Thoracic aorta (tissue), 2 donors: ENCODE measurements around the gene PEAK1. TPM values are rescaled to one million over a fixed set of nuclear protein-coding genes. Genes with fewer than 3 reads are reported as not detected.

Source experiments
- ATAC-seq: fragments of 150-250 bp; one replicate; pipeline ENCODE4 v1.8.0; 2017; ENCODE audit warnings: low read depth; ENCODE audit not compliant: insufficient number of reproducible peaks, low FRiP score
- DNase-seq: peaks from one replicate; pipeline ENCODE4 v3.0.0-alpha.2; 2020; ENCODE audit warnings: low spot score
- H3K27ac ChIP-seq, 2 donors: fragments of 200-600 bp; sonication (generic); 1 replicate in 1 of 2; 2 replicates in 1 of 2; pipeline ENCODE4 v1.5.1; 2016; ENCODE audit warnings: mild to moderate bottlenecking in 2 of 2, moderate library complexity in 2 of 2
- H3K27me3 ChIP-seq: fragments of 200-600 bp; sonication (generic); replicated peaks from 2 replicates; pipeline ENCODE4 v1.6.0; 2016; ENCODE audit warnings: mild to moderate bottlenecking; ENCODE audit not compliant: insufficient read depth
- H3K36me3 ChIP-seq: fragments of 200-600 bp; sonication (generic); one replicate; pipeline ENCODE4 v1.5.1; 2016
- H3K4me1 ChIP-seq, 2 donors: fragments of 200-600 bp; sonication (generic); 1 replicate in 1 of 2; 2 replicates in 1 of 2; pipeline versions ENCODE4 v1.5.1 to v1.6.0; 2016; ENCODE audit warnings: low read depth in 2 of 2, mild to moderate bottlenecking in 1 of 2; ENCODE audit not compliant: control insufficient read depth in 1 of 2
- H3K4me3 ChIP-seq: fragments of 200-600 bp; sonication (generic); 2 replicates; pipeline ENCODE4 v1.5.1; 2016; ENCODE audit warnings: mild to moderate bottlenecking
- H3K9me3 ChIP-seq: fragments of 200-600 bp; sonication (generic); 2 replicates; pipeline ENCODE4 v1.5.1; 2016
- CTCF ChIP-seq: fragments of 200-600 bp; sonication (generic); IDR thresholded peaks from one replicate; pipeline ENCODE4 v1.5.1; 2019; ENCODE audit warnings: antibody characterized with exemption
- total RNA-seq, 2 donors: library from RNA; depleted of rRNA; stranded (reverse); fragments of >200 nt; gene quantifications; one replicate each; pipeline versions ENCODE4 v1.1.0 to v1.2.3, GENCODE V29; 2016

PEAK1 gene
- total RNA-seq, 2 donors from 2014 or later: 94.2 to 95.9 TPM

- H3K27me3 ChIP-seq: no peaks in the 10 kb centered on the region
- H3K4me3 ChIP-seq: no peak overlapping the region
- no peaks in the 10 kb centered on the region for H3K36me3 ChIP-seq
- H3K4me1 ChIP-seq: peaks cover 7 to 12% of the 10 kb centered on the region in 2 donors
- no peak for TF ChIP-seq CTCF
- ATAC-seq (no peak), DNase-seq (no peak)
- H3K27ac ChIP-seq: no peak overlapping the region
- H3K9me3 ChIP-seq: no peaks in the 10 kb centered on the region
These were observed 108.9 kb downstream of the PEAK1 start for GRCh38 chr15:77311020-77311419.

GRCh38 chr15:77309392-77309791 lies 110.5 kb downstream of the PEAK1 start:
- no peak overlapping the region for H3K27ac ChIP-seq
- H3K4me3 ChIP-seq: no peak overlapping the region
- no peaks in the 10 kb centered on the region for H3K27me3 ChIP-seq
- TF ChIP-seq CTCF: no peak
- H3K4me1 ChIP-seq: peaks cover 9 to 12% of the 10 kb centered on the region in 2 donors
- DNase-seq (no peak), ATAC-seq (no peak)
- no peaks in the 10 kb centered on the region for H3K36me3 ChIP-seq
- no peaks in the 10 kb centered on the region for H3K9me3 ChIP-seq

- Histone ChIP-seq H3K4me1 (peaks cover 0 to 9% of the 10 kb centered on the region in 2 donors), H3K27ac (no peak overlapping the region), H3K27me3 (no peaks in the 10 kb centered on the region), H3K9me3 (no peaks in the 10 kb centered on the region), H3K36me3 (no peaks in the 10 kb centered on the region), H3K4me3 (no peak overlapping the region)
- no peak for TF ChIP-seq CTCF
- no peak for DNase-seq
- ATAC-seq: no peak
These were observed 114.0 kb downstream of the PEAK1 start for GRCh38 chr15:77305953-77306352.

- no peak for TF ChIP-seq CTCF
- no peaks in the 10 kb centered on the region for H3K36me3 ChIP-seq
- no peaks in the 10 kb centered on the region for H3K27me3 ChIP-seq
These were observed 123.0 kb downstream of the PEAK1 start for GRCh38 chr15:77296773-77297337.

GRCh38 chr15:77295446-77295845 lies 124.5 kb downstream of the PEAK1 start:
- Histone ChIP-seq H3K4me1 (no peaks in the 10 kb centered on the region), H3K9me3 (no peaks in the 10 kb centered on the region), H3K27me3 (no peaks in the 10 kb centered on the region), H3K4me3 (no peak overlapping the region), H3K36me3 (no peaks in the 10 kb centered on the region), H3K27ac (no peak overlapping the region)
- DNase-seq (no peak), ATAC-seq (no peak)
- no peak for TF ChIP-seq CTCF

More at GRCh38 chr15:77296773-77297337, 123.0 kb downstream of the PEAK1 start:
- no peak for ATAC-seq
- no peak for DNase-seq
- H3K9me3 ChIP-seq: no peaks in the 10 kb centered on the region
- no peaks in the 10 kb centered on the region for H3K4me1 ChIP-seq
- H3K4me3 ChIP-seq: no peak overlapping the region
- H3K27ac ChIP-seq: no peak overlapping the region
